H9 (cell line): Measurements from ENCODE around the gene TNFRSF19. TPM values are rescaled to one million over a fixed set of nuclear protein-coding genes. Genes with fewer than 3 reads are reported as not detected.

Experiments used
- DNase-seq: peaks from one replicate; pipeline ENCODE4 v3.0.0-alpha.2; 2017
- H2AFZ ChIP-seq: one replicate; pipeline ENCODE4 v1.6.1; 2013; ENCODE audit warnings: mild to moderate bottlenecking, low read length, control low read depth, moderate library complexity
- H2AK5ac ChIP-seq: 2 replicates; pipeline ENCODE4 v1.6.1; 2013; ENCODE audit warnings: low read length, control low read depth, mixed read lengths; ENCODE audit not compliant: insufficient read length
- H2BK120ac ChIP-seq: one replicate; pipeline ENCODE4 v1.6.1; 2013; ENCODE audit warnings: low read depth, mild to moderate bottlenecking, low read length, control low read depth, inconsistent platforms; ENCODE audit not compliant: poor library complexity, severe bottlenecking
- H2BK12ac ChIP-seq: 2 replicates; pipeline ENCODE4 v1.6.1; 2013; ENCODE audit warnings: low read length, control low read depth, mixed read lengths, low read depth; ENCODE audit not compliant: insufficient read length
- H2BK15ac ChIP-seq: 2 replicates; pipeline ENCODE4 v1.6.1; 2013; ENCODE audit warnings: low read depth, low read length, control low read depth
- H2BK20ac ChIP-seq: one replicate; pipeline ENCODE4 v1.6.1; 2013; ENCODE audit warnings: low read depth, mild to moderate bottlenecking, low read length, control low read depth, inconsistent platforms; ENCODE audit not compliant: poor library complexity, severe bottlenecking
- H2BK5ac ChIP-seq: 2 replicates; pipeline ENCODE4 v1.6.1; 2013; ENCODE audit warnings: low read length, control low read depth, mixed read lengths; ENCODE audit not compliant: insufficient read length
- H3K14ac ChIP-seq: 2 replicates; pipeline ENCODE4 v1.6.1; 2013; ENCODE audit warnings: low read length, control low read depth; ENCODE audit not compliant: insufficient read depth
- H3K18ac ChIP-seq: 2 replicates; pipeline ENCODE4 v1.6.1; 2013; ENCODE audit warnings: low read depth, mild to moderate bottlenecking, mixed read lengths, low read length, control low read depth; ENCODE audit not compliant: insufficient read length
- H3K23ac ChIP-seq: 2 replicates; pipeline ENCODE4 v1.6.1; 2013; ENCODE audit warnings: low read length, control low read depth, mixed read lengths, low read depth; ENCODE audit not compliant: insufficient read length
- H3K23me2 ChIP-seq: 2 replicates; pipeline ENCODE4 v1.6.1; 2013; ENCODE audit warnings: low read depth, mild to moderate bottlenecking, mixed read lengths, low read length, control low read depth; ENCODE audit not compliant: insufficient read length, poor library complexity, severe bottlenecking
- H3K27ac ChIP-seq: 2 replicates; pipeline ENCODE4 v1.5.1; 2013; ENCODE audit warnings: low read length, control low read depth, mixed read lengths, low read depth; ENCODE audit not compliant: insufficient read length
- H3K27me3 ChIP-seq: 2 replicates; pipeline ENCODE4 v1.6.1; 2013; ENCODE audit warnings: low read length, control low read depth, inconsistent platforms; ENCODE audit not compliant: insufficient read depth
- H3K4ac ChIP-seq: 2 replicates; pipeline ENCODE4 v1.6.1; 2013; ENCODE audit warnings: low read depth, mild to moderate bottlenecking, control low read depth, inconsistent platforms, low read length, moderate library complexity
- H3K4me1 ChIP-seq: 2 replicates; pipeline ENCODE4 v1.6.1; 2013; ENCODE audit warnings: low read length, control low read depth, inconsistent platforms; ENCODE audit not compliant: insufficient read depth
- H3K4me2 ChIP-seq: 2 replicates; pipeline ENCODE4 v1.6.1; 2013; ENCODE audit warnings: low read length, control low read depth, mixed read lengths; ENCODE audit not compliant: insufficient read length, insufficient read depth
- H3K56ac ChIP-seq: 2 replicates; pipeline ENCODE4 v1.6.1; 2013; ENCODE audit warnings: low read depth, mild to moderate bottlenecking, mixed read lengths, low read length, control low read depth; ENCODE audit not compliant: insufficient read length
- H3K79me1 ChIP-seq: 2 replicates; pipeline ENCODE4 v1.6.1; 2013; ENCODE audit warnings: low read depth, mild to moderate bottlenecking, moderate library complexity, low read length, control low read depth, inconsistent platforms; ENCODE audit not compliant: insufficient read depth, poor library complexity, severe bottlenecking
- H3K79me2 ChIP-seq: 2 replicates; pipeline ENCODE4 v1.6.1; 2013; ENCODE audit warnings: low read length, control low read depth, inconsistent platforms; ENCODE audit not compliant: insufficient read depth
- H3K9ac ChIP-seq: 2 replicates; pipeline ENCODE4 v1.6.1; 2013; ENCODE audit warnings: low read length, control low read depth, mixed read lengths; ENCODE audit not compliant: insufficient read length; ENCODE audit errors: extremely low read depth
- H3K9me3 ChIP-seq: one replicate; pipeline ENCODE4 v1.6.1; 2013; ENCODE audit warnings: low read depth, low read length, inconsistent platforms; ENCODE audit not compliant: control insufficient read depth
- H3T11ph ChIP-seq: one replicate; pipeline ENCODE4 v1.6.1; 2013; ENCODE audit warnings: mild to moderate bottlenecking, low read length, control low read depth, inconsistent platforms
- H4K20me1 ChIP-seq: one replicate; pipeline ENCODE4 v1.6.1; 2013; ENCODE audit not compliant: control insufficient read depth, insufficient read length, insufficient read depth
- H4K5ac ChIP-seq: 2 replicates; pipeline ENCODE4 v1.6.1; 2013; ENCODE audit warnings: low read depth, mild to moderate bottlenecking, mixed read lengths, low read length, control low read depth; ENCODE audit not compliant: insufficient read length
- H4K8ac ChIP-seq: replicated peaks from 2 replicates; pipeline ENCODE4 v1.6.1; 2013; ENCODE audit warnings: low read length, control low read depth, mixed read lengths, low read depth; ENCODE audit not compliant: insufficient read length
- H4K91ac ChIP-seq: 2 replicates; pipeline ENCODE4 v1.6.1; 2013; ENCODE audit warnings: low read depth, mild to moderate bottlenecking, moderate library complexity, mixed read lengths, low read length, control low read depth; ENCODE audit not compliant: insufficient read length
- H3K27ac Mint-ChIP-seq, 3 experiments: 2 replicates in 2 of 3; 3 replicates in 1 of 3; pipeline ENCODE4 v1.8.0; 2020 to 2021; ENCODE audit warnings: mixed read lengths in 3 of 3, mild to moderate bottlenecking in 1 of 3, moderate library complexity in 1 of 3
- H3K27me3 Mint-ChIP-seq: 2 replicates; pipeline ENCODE4 v1.8.0; 2021; ENCODE audit warnings: low read depth, mild to moderate bottlenecking, moderate library complexity, mixed read lengths
- H3K36me3 Mint-ChIP-seq, 3 experiments: 2 replicates in 2 of 3; 3 replicates in 1 of 3; pipeline ENCODE4 v1.8.0; 2020 to 2021; ENCODE audit warnings: low read depth in 3 of 3, mixed read lengths in 3 of 3; ENCODE audit not compliant: insufficient read depth in 1 of 3
- H3K4me1 Mint-ChIP-seq, 2 experiments: 2 replicates each; pipeline ENCODE4 v1.8.0; 2020; ENCODE audit warnings: mixed read lengths in 2 of 2
- H3K4me3 Mint-ChIP-seq, 2 experiments: 2 replicates in 1 of 2; 3 replicates in 1 of 2; pipeline ENCODE4 v1.8.0; 2020 to 2021; ENCODE audit warnings: mild to moderate bottlenecking in 2 of 2, mixed read lengths in 2 of 2, moderate library complexity in 1 of 2
- H3K9me3 Mint-ChIP-seq, 2 experiments: 2 replicates in 1 of 2; 3 replicates in 1 of 2; pipeline ENCODE4 v1.8.0; 2020; ENCODE audit warnings: mild to moderate bottlenecking in 2 of 2, mixed read lengths in 2 of 2, moderate library complexity in 1 of 2
- WGBS: extraction: QIAGEN DNeasy Blood & Tissue Kit; methylation state at CpG from one replicate; pipeline ENCODE4 v1.1.7; 2013; ENCODE audit warnings: missing lambda C conversion rate, low lambda C conversion rate, mixed read lengths; ENCODE audit not compliant: insufficient read length; ENCODE audit errors: extremely low coverage; 5-methylcytosine and 5-hydroxymethylcytosine counted together
- total RNA-seq: library from RNA; stranded (reverse); gene quantifications from 2 replicates; pipeline ENCODE4 v1.2.1, GENCODE V29; 2021
- TF ChIP-seq, protein P1 (sequence below): fragments of 200-600 bp; sonication (generic); conservative IDR thresholded peaks from 3 replicates; pipeline ENCODE4 v1.8.0; 2021; ENCODE audit warnings: antibody characterized with exemption, mild to moderate bottlenecking

The TNFRSF19 gene
- total RNA-seq, 1 experiment from 2014 or later: 2.7 TPM

DNA sequence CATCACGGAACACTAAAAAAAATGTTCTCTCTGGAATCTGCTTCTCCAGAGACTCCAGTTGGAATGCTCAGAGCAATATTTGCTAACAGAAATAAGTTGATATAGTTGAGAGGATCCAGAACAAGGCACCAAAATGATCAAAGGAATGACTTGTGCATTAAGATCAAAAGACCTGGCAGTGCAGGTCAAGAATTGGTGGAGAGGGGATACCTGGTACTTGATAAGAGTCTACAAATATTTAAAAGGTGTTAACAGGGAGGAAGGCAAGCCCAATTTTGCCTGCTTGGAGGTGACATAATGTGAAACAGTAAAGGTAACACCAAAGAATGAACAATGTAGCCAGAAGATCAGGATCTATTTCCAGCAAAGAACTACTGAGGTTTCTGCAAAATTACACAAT, 20.0 kb upstream of the TNFRSF19 start:
- Histone ChIP-seq H2AK5ac (no peak overlapping the region), H3K27me3 (no peaks in the 10 kb centered on the region), H4K20me1 (no peaks in the 10 kb centered on the region), H3K23ac (no peak overlapping the region), H3K79me1 (no peaks in the 10 kb centered on the region), H3K4ac (no peak overlapping the region), H3T11ph (no peak overlapping the region), H2BK20ac (no peak overlapping the region), H3K9me3 (no peaks in the 10 kb centered on the region), H3K79me2 (no peaks in the 10 kb centered on the region), H2BK15ac (no peak overlapping the region), H3K4me1 (peaks cover 5% of the 10 kb centered on the region; the same call in 1 of the 2 replicates), H4K5ac (no peak overlapping the region), H3K56ac (no peak overlapping the region), H3K4me2 (no peak overlapping the region), H2BK5ac (no peak overlapping the region), H2BK120ac (no peak overlapping the region), H3K27ac (no peak overlapping the region), H4K8ac (no peak overlapping the region), H3K14ac (no peak overlapping the region), H3K9ac (no peak overlapping the region), H2BK12ac (no peak overlapping the region), H3K18ac (no peak overlapping the region), H3K23me2 (no peaks in the 10 kb centered on the region), H4K91ac (no peak overlapping the region), H2AFZ (no peak overlapping the region)
- H3K27me3 Mint-ChIP-seq: no peaks in the 10 kb centered on the region
- no CpG with 5 or more reads among the region's 1 CpG for WGBS
- H3K36me3 Mint-ChIP-seq: no peaks in the 10 kb centered on the region
- peaks cover 14 to 19% of the 10 kb centered on the region in 2 experiments for H3K4me1 Mint-ChIP-seq
- no peak overlapping the region; a peak in 1 of 7 replicates for H3K27ac Mint-ChIP-seq
- no peak for DNase-seq
- no peak overlapping the region for H3K4me3 Mint-ChIP-seq
- TF ChIP-seq, protein P1, sequence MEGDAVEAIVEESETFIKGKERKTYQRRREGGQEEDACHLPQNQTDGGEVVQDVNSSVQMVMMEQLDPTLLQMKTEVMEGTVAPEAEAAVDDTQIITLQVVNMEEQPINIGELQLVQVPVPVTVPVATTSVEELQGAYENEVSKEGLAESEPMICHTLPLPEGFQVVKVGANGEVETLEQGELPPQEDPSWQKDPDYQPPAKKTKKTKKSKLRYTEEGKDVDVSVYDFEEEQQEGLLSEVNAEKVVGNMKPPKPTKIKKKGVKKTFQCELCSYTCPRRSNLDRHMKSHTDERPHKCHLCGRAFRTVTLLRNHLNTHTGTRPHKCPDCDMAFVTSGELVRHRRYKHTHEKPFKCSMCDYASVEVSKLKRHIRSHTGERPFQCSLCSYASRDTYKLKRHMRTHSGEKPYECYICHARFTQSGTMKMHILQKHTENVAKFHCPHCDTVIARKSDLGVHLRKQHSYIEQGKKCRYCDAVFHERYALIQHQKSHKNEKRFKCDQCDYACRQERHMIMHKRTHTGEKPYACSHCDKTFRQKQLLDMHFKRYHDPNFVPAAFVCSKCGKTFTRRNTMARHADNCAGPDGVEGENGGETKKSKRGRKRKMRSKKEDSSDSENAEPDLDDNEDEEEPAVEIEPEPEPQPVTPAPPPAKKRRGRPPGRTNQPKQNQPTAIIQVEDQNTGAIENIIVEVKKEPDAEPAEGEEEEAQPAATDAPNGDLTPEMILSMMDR: no peak
- no peaks in the 10 kb centered on the region for H3K9me3 Mint-ChIP-seq
